Glomerular endothelial cell (primary cell): ENCODE results near the gene USP40. TPM values are rescaled to one million over a fixed set of nuclear protein-coding genes. Genes with fewer than 3 reads are reported as not detected.

ENCODE experiments used
- DNase-seq: peaks from one replicate; pipeline ENCODE4 v3.0.0-alpha.2; 2011; ENCODE audit warnings: low read depth, low spot score; ENCODE audit errors: extremely low read depth
- total RNA-seq: library from RNA; depleted of rRNA; stranded (reverse); fragments of >200 nt; gene quantifications from 2 replicates; pipeline ENCODE4 v1.2.3, GENCODE V29; 2015

USP40 gene
- total RNA-seq, 1 donor from 2014 or later: 27.5 TPM

GRCh38 chr2:233563663-233564430 lies 2.7 kb downstream of the USP40 start:
- no peak for DNase-seq

GRCh38 chr2:233556881-233557736 lies 9.5 kb downstream of the USP40 start:
- peak; percentile 18 for DNase-seq

GRCh38 chr2:233553366-233553765 lies 13.2 kb downstream of the USP40 start:
- no peak for DNase-seq

- DNase-seq: no peak
Observed at GRCh38 chr2:233551491-233551890, 15.1 kb downstream of the USP40 start.

GRCh38 chr2:233546774-233547173 lies 19.8 kb downstream of the USP40 start:
- DNase-seq: no peak

- DNase-seq: no peak
Observed at GRCh38 chr2:233546101-233546500, 20.5 kb downstream of the USP40 start.

GRCh38 chr2:233544200-233544610 lies 22.4 kb downstream of the USP40 start:
- DNase-seq: peak; percentile 45

- DNase-seq: no peak
Observed at GRCh38 chr2:233542507-233542906, 24.1 kb downstream of the USP40 start.

- no peak for DNase-seq
Observed at GRCh38 chr2:233538741-233539140, 27.8 kb downstream of the USP40 start.

GRCh38 chr2:233535271-233535670 lies 31.3 kb downstream of the USP40 start:
- no peak for DNase-seq

GRCh38 chr2:233532971-233533370 lies 33.6 kb downstream of the USP40 start:
- no peak for DNase-seq

- DNase-seq: no peak
Observed at GRCh38 chr2:233531955-233532354, 34.6 kb downstream of the USP40 start.

GRCh38 chr2:233530381-233530780 lies 36.2 kb downstream of the USP40 start:
- no peak for DNase-seq

- no peak for DNase-seq
Observed at GRCh38 chr2:233528182-233528581, 38.4 kb downstream of the USP40 start.

GRCh38 chr2:233525791-233526190 lies 40.8 kb downstream of the USP40 start:
- DNase-seq: no peak

GRCh38 chr2:233519787-233520611 lies 46.6 kb downstream of the USP40 start:
- DNase-seq: no peak

GRCh38 chr2:233513953-233514655 lies 52.5 kb downstream of the USP40 start:
- DNase-seq: no peak

GRCh38 chr2:233503947-233504637 lies 62.5 kb downstream of the USP40 start:
- no peak for DNase-seq

GRCh38 chr2:233503481-233503880 lies 63.1 kb downstream of the USP40 start:
- DNase-seq: no peak
